GM12873 (cell line): Measurements from ENCODE around the gene CAMK2A.

Experiments
- CTCF ChIP-seq: IDR thresholded peaks from 2 replicates; pipeline ENCODE4 v1.5.1; 2012; ENCODE audit warnings: low read depth, mild to moderate bottlenecking, moderate library complexity, low read length, control low read depth; ENCODE audit not compliant: insufficient read depth; ENCODE audit errors: missing control alignments

CAMK2A gene

GRCh38 chr5:150236313-150236712 lies 53.3 kb downstream of the CAMK2A start:
- no peak for TF ChIP-seq CTCF

- no peak for TF ChIP-seq CTCF
These were observed 54.1 kb downstream of the CAMK2A start for GRCh38 chr5:150235500-150235854.

- no peak for TF ChIP-seq CTCF
These were observed 54.7 kb downstream of the CAMK2A start for GRCh38 chr5:150234576-150235499.

GRCh38 chr5:150230842-150231241 lies 58.7 kb downstream of the CAMK2A start:
- no peak for TF ChIP-seq CTCF

GRCh38 chr5:150229571-150229970 lies 60.0 kb downstream of the CAMK2A start:
- no peak for TF ChIP-seq CTCF

GRCh38 chr5:150227606-150228273 lies 61.8 kb downstream of the CAMK2A start:
- no peak for TF ChIP-seq CTCF

- no peak for TF ChIP-seq CTCF
These were observed 62.5 kb downstream of the CAMK2A start for GRCh38 chr5:150227036-150227435.
